Heart right ventricle (tissue), 16 donors: ENCODE measurements around the gene ULK4. TPM values are rescaled to one million over a fixed set of nuclear protein-coding genes. Genes with fewer than 3 reads are reported as not detected.
"Not testable (repeated sequence)": the region's sequence is repeated elsewhere in the genome, so short reads cannot be mapped to it uniquely, and the experiment has no call there.

Experiments
- ATAC-seq, 8 donors: fragments of 200-7000 bp; cut with Tn5 transposase; one replicate each; pipeline ENCODE4 v1.9.1; 2020; ENCODE audit warnings: mild to moderate bottlenecking in 8 of 8, moderate library complexity in 8 of 8, moderate number of reproducible peaks in 1 of 8
- DNase-seq, 2 donors: peaks; one replicate each; pipeline ENCODE4 v3.0.0-alpha.2; 2020
- H3K27ac ChIP-seq, 10 donors: fragments of 200-600 bp; sonication (generic) in 2 of 10; one replicate each; pipeline versions ENCODE4 v1.5.0 to v1.8.0; 2020 to 2022; ENCODE audit warnings: mild to moderate bottlenecking in 3 of 10
- H3K27me3 ChIP-seq, 7 donors: fragments of 200-600 bp; one replicate each; pipeline ENCODE4 v1.8.0; 2021 to 2022; ENCODE audit warnings: mild to moderate bottlenecking in 2 of 7
- H3K36me3 ChIP-seq, 9 donors: fragments of 200-600 bp; sonication (generic) in 1 of 9; one replicate each; pipeline versions ENCODE4 v1.5.0 to v1.8.0; 2020 to 2022; ENCODE audit warnings: mild to moderate bottlenecking in 2 of 9
- H3K4me1 ChIP-seq, 9 donors: fragments of 200-600 bp; sonication (generic) in 1 of 9; one replicate each; pipeline versions ENCODE4 v1.5.0 to v1.8.0; 2020 to 2022; ENCODE audit warnings: mild to moderate bottlenecking in 4 of 9
- H3K4me3 ChIP-seq, 10 donors: fragments of 200-600 bp; sonication (generic) in 2 of 10; one replicate each; pipeline versions ENCODE4 v1.5.0 to v1.8.0; 2020 to 2022; ENCODE audit warnings: mild to moderate bottlenecking in 7 of 10, moderate library complexity in 2 of 10
- H3K9me3 ChIP-seq, 11 donors: fragments of 200-600 bp in 10 of 11; sonication (generic) in 2 of 11; one replicate each; pipeline versions ENCODE4 v1.5.0 to v1.8.0; 2013 to 2022; ENCODE audit warnings: mild to moderate bottlenecking in 2 of 11, control low read depth in 1 of 11, moderate library complexity in 1 of 11
- CTCF ChIP-seq, 9 donors: fragments of 200-600 bp; sonication (generic) in 2 of 9; IDR thresholded peaks; one replicate each; pipeline versions ENCODE4 v1.5.0 to v1.8.0; 2021 to 2022; ENCODE audit warnings: antibody characterized with exemption in 9 of 9, mild to moderate bottlenecking in 5 of 9, moderate library complexity in 1 of 9
- WGBS, 2 donors: extraction: QIAGEN DNeasy Blood & Tissue Kit; methylation state at CpG; one replicate each; pipeline ENCODE4 v1.1.7; 2013; ENCODE audit warnings: inconsistent platforms in 1 of 2; 5-methylcytosine and 5-hydroxymethylcytosine counted together
- intact Hi-C, 10 donors: fragments of 100-400 bp; cut with DNase I; formaldehyde crosslinking; loops; one replicate each; pipeline versions ENCODE4 v1.11.1 to v1.14.2; 2022
- polyA plus RNA-seq, 2 donors: library from polyadenylated mRNA; stranded (reverse); fragments of 200-250 nt; gene quantifications; one replicate each; pipeline ENCODE4 v1.2.3, GENCODE V29; 2013
- total RNA-seq, 10 donors: library from RNA; stranded (reverse); fragmentation: NEBNext Ultra II Directional in 3 of 10; extraction: Animal tissue kit (Norgen Biotek cat#: 25700) in 3 of 10; gene quantifications; one replicate each; pipeline versions ENCODE4 v1.2.1 to v1.2.4, GENCODE V29; 2021 to 2023
- donor health status: Arrhythmogenic right ventricular cardiomyopathy.
- donor health status: ischemic (EF 13 %, LVEDD 7.1; RV severe dilation, severe dysfunction).
- donor health status: healthy with polysubstance abuse.
- donor health status: DM: no; HTN: yes; CAD: no.
- donor health status: DM: no; HTN: no; CAD: no.
- donor health status: ischemic (EF 25% LVEDD 6.9; RV normal size, moderate dysfunction).
- donor health status: ischemic (EF 25% LVEDD 5.7; RV mildly dilated, moderate dysfunction).
- donor health status: healthy.
- donor health status: DM: yes; HTN: yes; CAD: no.
- donor health status: Ischemic cardiomyopathy.
- donor health status: ischemic (EF 35%, LVEDD 5.7; RV mildly dilated, moderate dysfunction).
- donor health status: nonischemic (EF 11% LVEDD 7.7; RV severe dilation, severe dysfunction).
- donor health status: DM: yes; HTN: yes; CAD: no.
- donor health status: PGD.
- donor health status: ischemic (EF 29% LVEDD 5.4; RV normal size, mild dysfunction).
- donor health status: nonischemic (EF 23%, LVEDD 6.1; RV moderate dilation, normal function).

The ULK4 gene
- total and polyA plus RNA-seq, 12 donors = 1.4 to 11.4 (median 2.6) TPM

- H3K27ac ChIP-seq = no peak overlapping the region
- 95 to 100% methylated on average over 2 of the region's 2 CpGs for WGBS, 2 donors
- no peaks in the 10 kb centered on the region for H3K9me3 ChIP-seq
- no peak overlapping the region for H3K4me3 ChIP-seq
- intact Hi-C loops = no loop called here
- H3K27me3 ChIP-seq = no peaks in the 10 kb centered on the region
- DNase-seq = no peak
- TF ChIP-seq CTCF (IDR thresholded peaks at IDR 0.05) = no peak
- no peak for ATAC-seq
- no peaks in the 10 kb centered on the region for H3K4me1 ChIP-seq
- no peaks in the 10 kb centered on the region for H3K36me3 ChIP-seq
Measured at GRCh38 chr3:41986561-41986960, 24.7 kb upstream of the ULK4 start.

DNA sequence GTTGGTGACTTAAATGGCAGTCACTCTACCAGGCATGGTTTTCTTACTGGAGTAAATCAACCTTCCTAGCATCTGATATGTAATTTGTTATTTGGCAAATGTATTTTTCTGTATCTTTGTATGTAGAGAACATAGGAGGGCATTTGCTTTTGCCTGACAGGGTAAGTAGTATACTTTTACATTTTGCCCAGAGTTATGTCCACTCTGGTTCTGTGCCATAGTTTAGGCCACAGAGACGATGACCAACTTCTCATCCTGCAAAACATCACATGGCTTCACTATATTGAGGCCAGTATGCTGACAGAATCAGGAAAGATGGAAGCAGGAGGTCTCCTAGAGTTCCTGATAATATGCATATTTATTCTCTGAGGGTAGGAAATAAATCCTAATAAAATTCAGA, 23.1 kb upstream of the ULK4 start:
- H3K27ac ChIP-seq = no peak overlapping the region
- DNase-seq = no peak
- H3K4me3 ChIP-seq = no peak overlapping the region
- no peak for TF ChIP-seq CTCF (IDR thresholded peaks at IDR 0.05)
- no peak for ATAC-seq
- no peaks in the 10 kb centered on the region for H3K9me3 ChIP-seq
- H3K4me1 ChIP-seq = no peaks in the 10 kb centered on the region
- H3K27me3 ChIP-seq = no peaks in the 10 kb centered on the region
- no peaks in the 10 kb centered on the region for H3K36me3 ChIP-seq
- WGBS, 2 donors = 76 to 87% methylated on average over 1 of the region's 1 CpG
- intact Hi-C loops = no loop called here

GRCh38 chr3:41983091-41983490, 21.2 kb upstream of the ULK4 start:
- H3K36me3 ChIP-seq, H3K4me3 ChIP-seq, H3K27me3 ChIP-seq, H3K27ac ChIP-seq, H3K9me3 ChIP-seq, ATAC-seq, H3K4me1 ChIP-seq, intact Hi-C loops, DNase-seq: not testable (repeated sequence)
- 92 to 96% methylated on average over 13 to 25 of the region's 32 CpGs for WGBS, 2 donors

- H3K4me3 ChIP-seq, ATAC-seq, H3K27ac ChIP-seq, H3K9me3 ChIP-seq, H3K27me3 ChIP-seq, DNase-seq, intact Hi-C loops, H3K36me3 ChIP-seq, H3K4me1 ChIP-seq: not testable (repeated sequence)
- 71 to 80% methylated on average over 5 of the region's 5 CpGs for WGBS, 2 donors
Measured at GRCh38 chr3:41977401-41977800, 15.5 kb upstream of the ULK4 start.

- no peaks in the 10 kb centered on the region for H3K27me3 ChIP-seq
- no peak overlapping the region for H3K4me3 ChIP-seq
- peaks cover 0 to 9% (median 0%) of the 10 kb centered on the region in 11 donors for H3K9me3 ChIP-seq
- no peak for TF ChIP-seq CTCF (IDR thresholded peaks at IDR 0.05)
- WGBS, 2 donors = 67 to 73% methylated on average over 6 of the region's 6 CpGs
- DNase-seq (no peak), ATAC-seq (no peak)
- intact Hi-C loops = no loop called here
- H3K27ac ChIP-seq = no peak overlapping the region
- peaks cover 0 to 9% (median 0%) of the 10 kb centered on the region in 9 donors for H3K4me1 ChIP-seq
- H3K36me3 ChIP-seq = no peaks in the 10 kb centered on the region
Measured at GRCh38 chr3:41975416-41976103, 13.7 kb upstream of the ULK4 start.
